GM12891 (cell line): ENCODE data around the gene C1QTNF3.
"Not testable (repeated sequence)": the region's sequence is repeated elsewhere in the genome, so short reads cannot be mapped to it uniquely, and the experiment has no call there.

Source experiments
- DNase-seq: peaks from one replicate; pipeline ENCODE4 v3.0.0; 2011; ENCODE audit warnings: low spot score; ENCODE audit not compliant: insufficient read length
- FAIRE-seq: peaks from 2 replicates; lab custom pipeline; 2011; peaks lifted over from hg19 to GRCh38; lab: Jason Lieb, UNC
- PAX5 ChIP-seq: IDR thresholded peaks from 2 replicates; pipeline ENCODE4 v1.6.1; 2011; ENCODE audit warnings: low read length, moderate library complexity, mild to moderate bottlenecking; ENCODE audit not compliant: insufficient read depth, severe bottlenecking
- POLR2A ChIP-seq: IDR thresholded peaks from 2 replicates; pipeline ENCODE4 v1.6.1; 2011; ENCODE audit warnings: low read depth, low read length, control low read depth
- POLR2AphosphoS5 ChIP-seq: IDR thresholded peaks from 2 replicates; pipeline ENCODE4 v1.6.1; 2011; ENCODE audit warnings: low read depth, low read length, control low read depth
- POU2F2 ChIP-seq: IDR thresholded peaks from 2 replicates; pipeline ENCODE4 v1.6.1; 2011; ENCODE audit warnings: low read depth, mild to moderate bottlenecking, control low read depth, low read length, moderate library complexity
- SPI1 ChIP-seq: IDR thresholded peaks from 2 replicates; pipeline ENCODE4 v1.6.1; 2011; ENCODE audit warnings: low read depth, low read length, control low read depth
- TAF1 ChIP-seq: IDR thresholded peaks from 2 replicates; pipeline ENCODE4 v1.6.1; 2011; ENCODE audit warnings: low read depth, low read length, control low read depth

Gene C1QTNF3

DNA sequence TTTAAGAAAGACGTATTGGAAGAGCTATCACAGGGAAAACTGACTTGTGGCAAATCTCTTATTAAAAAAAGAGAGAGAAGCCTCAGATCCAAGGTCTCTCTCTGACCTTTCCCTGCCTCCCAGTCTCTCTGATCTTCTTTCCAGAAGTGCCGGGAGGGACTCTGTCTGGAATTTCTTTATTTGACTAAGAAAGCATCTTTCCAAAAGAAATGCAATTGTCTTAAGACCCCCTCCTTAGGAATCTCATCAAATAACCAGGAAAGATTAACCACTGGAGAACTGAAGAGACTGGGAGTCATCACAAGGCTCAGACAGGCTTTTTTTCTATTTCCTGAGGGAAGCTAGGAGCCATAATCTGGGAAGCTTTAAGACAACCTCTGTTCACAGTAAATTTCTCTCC, 4.6 kb downstream of the C1QTNF3 start:
- no peak for DNase-seq
- no peak for TF ChIP-seq POLR2AphosphoS5
- no peak for TF ChIP-seq TAF1
- no peak for TF ChIP-seq POLR2A
- TF ChIP-seq PAX5, result no peak
- TF ChIP-seq SPI1, result no peak
- no peak for TF ChIP-seq POU2F2
- FAIRE-seq, result no peak

GRCh38 chr5:34037726-34038125, 5.3 kb downstream of the C1QTNF3 start:
- FAIRE-seq (no peak), DNase-seq (no peak)
- TF ChIP-seq PAX5 (no peak), TAF1 (no peak), SPI1 (no peak), POU2F2 (no peak), POLR2A (no peak), POLR2AphosphoS5 (no peak)

DNA sequence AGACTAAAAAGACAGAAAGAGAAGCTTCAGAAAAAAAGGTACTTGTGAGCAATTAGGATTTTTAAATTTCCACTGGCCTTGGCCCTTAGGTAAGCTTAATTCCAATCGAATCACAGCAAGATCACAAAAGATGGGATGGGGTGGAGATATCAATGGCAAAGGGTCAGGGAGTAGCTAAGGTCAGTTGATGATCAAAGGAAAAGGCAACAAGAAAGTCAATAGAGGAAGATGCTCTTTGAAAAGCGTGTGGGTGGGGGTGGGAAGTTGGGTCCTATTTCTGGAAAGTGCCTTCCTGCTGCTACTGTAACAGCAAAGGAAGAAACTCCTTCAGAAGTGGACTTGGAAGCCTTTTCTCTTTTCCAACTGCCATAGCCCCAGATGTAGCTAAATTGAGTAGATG, 7.3 kb downstream of the C1QTNF3 start:
- no peak for TF ChIP-seq PAX5
- no peak for TF ChIP-seq TAF1
- TF ChIP-seq SPI1, result no peak
- no peak for TF ChIP-seq POLR2AphosphoS5
- FAIRE-seq (no peak), DNase-seq (no peak)

DNA sequence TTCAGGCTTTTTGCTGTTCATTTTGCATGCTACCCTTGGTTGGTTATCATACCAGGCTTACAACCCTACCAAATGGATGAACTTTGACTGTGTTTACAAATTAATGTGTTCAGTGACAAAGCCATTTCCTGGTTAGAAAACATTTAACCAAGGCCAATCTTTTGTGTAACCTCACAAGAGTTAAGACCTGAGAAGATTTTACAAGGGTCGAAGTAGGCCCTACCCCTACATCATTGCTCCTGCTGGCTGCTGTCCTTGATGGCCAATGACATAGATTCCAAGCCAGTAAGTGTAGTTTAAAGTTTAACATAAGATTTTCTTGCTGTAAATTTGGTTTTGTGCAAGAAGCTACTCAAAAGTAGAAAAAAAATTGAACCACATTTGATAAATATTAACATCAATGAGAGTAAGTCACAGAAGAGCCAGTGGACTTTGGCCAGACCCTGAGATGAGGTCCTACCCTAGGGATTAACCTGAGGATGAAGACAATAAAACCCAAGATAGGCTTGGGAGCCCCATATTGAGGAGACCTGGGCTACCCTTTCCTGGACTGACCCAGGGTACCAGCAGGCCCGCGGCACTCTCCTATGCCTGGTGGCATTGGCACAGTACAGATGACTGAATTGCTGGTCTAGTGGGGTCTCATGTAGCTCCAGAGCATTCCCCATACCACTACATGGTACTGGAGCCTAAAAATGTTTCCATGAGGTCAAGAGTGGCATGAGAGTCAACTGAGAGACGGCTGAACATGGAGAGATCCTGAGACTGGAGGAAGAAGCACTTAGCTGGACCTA, 8.3 kb downstream of the C1QTNF3 start:
- TF ChIP-seq POLR2AphosphoS5 (no peak), POLR2A (no peak), SPI1 (no peak), POU2F2 (no peak), PAX5 (no peak), TAF1 (no peak)
- FAIRE-seq, result no peak
- no peak for DNase-seq

DNA sequence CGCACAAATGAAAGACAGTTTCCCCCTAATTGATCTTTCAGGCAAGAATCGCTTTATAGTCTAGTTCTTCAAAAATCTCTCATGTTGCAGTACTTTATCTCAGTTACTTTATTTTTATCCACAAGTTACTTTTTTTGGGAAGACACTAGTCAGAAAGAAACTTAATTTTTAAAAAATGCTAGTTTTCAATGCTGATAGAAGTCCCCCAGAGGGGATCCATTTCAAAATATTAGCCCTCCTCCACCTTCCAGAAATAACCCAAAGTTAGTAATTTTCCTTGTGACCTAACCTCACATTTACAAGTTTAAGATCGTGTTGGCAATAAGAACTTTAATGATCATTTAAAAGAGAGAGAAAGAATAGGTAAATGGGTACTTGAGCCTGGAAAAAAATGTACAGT, 11.0 kb downstream of the C1QTNF3 start:
- FAIRE-seq (no peak), DNase-seq (no peak)
- no peak for TF ChIP-seq SPI1
- TF ChIP-seq PAX5, result no peak
- no peak for TF ChIP-seq POLR2AphosphoS5
- no peak for TF ChIP-seq POU2F2
- TF ChIP-seq POLR2A, result no peak
- TF ChIP-seq TAF1, result no peak

- DNase-seq (no peak), FAIRE-seq (no peak)
- no peak for TF ChIP-seq SPI1
- TF ChIP-seq POLR2AphosphoS5, result no peak
- TF ChIP-seq PAX5, result no peak
- TF ChIP-seq POLR2A, result no peak
- TF ChIP-seq TAF1, result no peak
- no peak for TF ChIP-seq POU2F2
These were observed 11.9 kb downstream of the C1QTNF3 start for GRCh38 chr5:34031117-34031516.

- not testable (repeated sequence) for DNase-seq, FAIRE-seq
These were observed 12.4 kb downstream of the C1QTNF3 start for GRCh38 chr5:34030585-34030984.

GRCh38 chr5:34030048-34030447, 13.0 kb downstream of the C1QTNF3 start:
- FAIRE-seq, result no peak
- DNase-seq, result no peak
- TF ChIP-seq SPI1 (no peak), POU2F2 (no peak), POLR2A (no peak), PAX5 (no peak), POLR2AphosphoS5 (no peak), TAF1 (no peak)

DNA sequence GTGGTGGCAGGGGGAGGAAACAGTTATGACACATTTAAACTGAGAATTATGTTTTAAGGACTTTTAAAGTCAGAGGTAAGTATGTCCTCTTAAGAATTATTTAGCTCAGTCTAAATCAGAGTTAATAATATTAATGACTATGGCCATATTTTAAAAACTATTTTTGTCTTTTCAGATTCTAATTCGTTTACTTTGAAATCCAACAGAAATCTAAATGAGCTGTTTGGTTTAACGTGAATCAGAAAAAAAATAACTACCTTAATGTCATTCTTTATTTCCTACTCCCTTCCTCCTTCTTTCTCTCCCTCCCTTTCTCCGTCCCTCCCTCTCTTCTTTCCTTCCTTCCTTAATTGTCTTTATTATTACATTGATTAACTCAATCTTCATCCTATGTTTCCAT, 14.7 kb downstream of the C1QTNF3 start:
- FAIRE-seq (no peak), DNase-seq (no peak)
- TF ChIP-seq PAX5 (no peak), POLR2AphosphoS5 (no peak), POU2F2 (no peak), SPI1 (no peak)

DNA sequence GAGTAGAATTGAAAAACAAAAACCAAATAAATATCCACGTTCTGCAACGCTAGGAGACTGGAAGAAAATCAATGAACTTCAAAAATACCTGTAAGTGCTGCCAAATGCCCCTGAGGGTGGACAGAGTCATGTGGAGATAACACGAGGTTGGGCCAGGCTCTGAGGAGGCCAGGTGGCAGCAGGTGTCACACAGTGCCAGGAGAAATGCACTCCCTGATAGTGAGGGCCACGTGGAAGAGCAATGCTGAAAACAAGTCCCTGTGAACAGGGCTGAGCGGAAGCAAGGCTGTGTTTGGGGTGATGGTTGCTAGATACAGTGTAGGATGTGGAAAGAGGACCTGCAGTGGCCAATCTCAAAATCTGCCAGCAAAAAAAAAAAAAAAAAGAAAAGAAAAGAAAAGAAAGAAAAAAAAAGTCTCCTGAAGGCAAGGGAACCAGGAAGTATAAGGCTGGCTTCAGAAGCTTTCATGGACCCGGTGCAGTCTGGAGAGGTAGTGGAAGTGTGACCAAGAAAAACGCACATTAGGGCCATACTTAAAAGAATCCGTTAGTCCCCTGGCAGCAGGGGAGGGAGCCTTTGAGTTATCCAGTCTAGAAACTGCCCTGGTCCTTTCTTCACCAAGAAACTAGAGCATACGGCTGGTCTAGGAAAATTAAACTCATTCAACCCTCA, 16.8 kb downstream of the C1QTNF3 start:
- TF ChIP-seq POLR2A (no peak), POLR2AphosphoS5 (no peak), SPI1 (no peak), PAX5 (no peak), POU2F2 (no peak), TAF1 (no peak)
- FAIRE-seq (no peak), DNase-seq (no peak)
